NCI-H1092 (cell line): ENCODE data around the gene PLCG2.
A peak's percentile ranks its signal among the peaks of the same experiment; 100 is the strongest.
"Not testable (repeated sequence)": the region's sequence is repeated elsewhere in the genome, so short reads cannot be mapped to it uniquely, and the experiment has no call there.

Experiments used
- DNase-seq: peaks from one replicate; lab custom pipeline; 2025; lab: John Stamatoyannopoulos, UW

The PLCG2 gene

DNA sequence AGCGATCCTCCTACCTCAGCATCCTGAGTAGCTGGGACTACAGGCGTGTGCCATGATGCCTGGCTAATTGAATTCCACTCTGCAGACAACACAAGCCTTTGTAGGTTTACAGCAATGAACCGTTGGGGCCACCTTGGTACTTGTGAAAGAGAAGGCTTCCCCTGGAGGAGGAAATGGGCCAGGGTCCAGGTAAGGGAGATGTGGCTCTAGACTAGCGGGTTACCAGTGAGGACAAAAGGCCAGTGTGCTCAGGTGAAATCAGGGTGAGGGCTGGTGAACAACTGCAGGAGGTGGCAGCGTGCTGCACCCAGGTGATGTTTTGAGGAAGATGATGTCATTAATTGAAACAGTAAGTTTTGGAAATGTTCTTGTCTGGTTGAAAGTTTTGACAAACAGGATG, 225.5 kb downstream of the PLCG2 start:
- no peak for DNase-seq

DNA sequence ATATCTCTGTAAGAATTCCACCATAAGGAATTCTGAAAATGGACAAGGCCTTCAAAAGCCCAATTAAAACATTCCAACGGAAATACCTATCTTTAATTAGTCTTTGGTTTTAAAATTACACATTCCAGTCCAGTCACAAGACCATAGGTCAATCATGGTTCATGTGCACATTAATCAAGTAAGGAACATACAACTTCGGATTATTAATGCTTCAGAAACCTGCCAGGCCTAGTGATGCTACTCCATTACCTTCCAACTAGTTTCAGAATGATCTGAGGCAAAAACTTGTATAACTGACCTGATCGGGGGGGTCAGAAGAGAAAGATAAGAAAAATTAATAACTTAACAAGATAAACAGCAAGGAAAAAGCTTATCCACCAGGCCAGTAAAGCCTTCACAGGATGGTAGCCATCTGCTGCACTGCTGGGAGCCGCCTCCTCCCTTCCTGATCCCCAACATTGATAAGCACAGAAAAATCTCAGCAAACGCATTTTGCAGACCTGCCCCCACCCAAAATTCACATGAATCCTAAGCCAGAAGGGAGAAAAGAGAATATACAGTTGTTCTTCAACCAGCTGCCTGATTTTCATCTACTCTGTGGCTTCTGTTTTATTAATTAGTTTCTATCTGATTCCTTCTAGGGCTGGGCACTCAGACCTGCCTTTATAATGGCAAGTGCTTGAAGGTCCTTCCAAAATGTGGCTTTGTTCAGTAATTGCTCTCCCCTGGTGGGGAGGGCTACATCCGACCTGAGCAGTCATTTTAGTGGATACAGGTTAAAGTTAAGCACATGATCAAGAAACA, 226.1 kb downstream of the PLCG2 start:
- DNase-seq: no peak

DNA sequence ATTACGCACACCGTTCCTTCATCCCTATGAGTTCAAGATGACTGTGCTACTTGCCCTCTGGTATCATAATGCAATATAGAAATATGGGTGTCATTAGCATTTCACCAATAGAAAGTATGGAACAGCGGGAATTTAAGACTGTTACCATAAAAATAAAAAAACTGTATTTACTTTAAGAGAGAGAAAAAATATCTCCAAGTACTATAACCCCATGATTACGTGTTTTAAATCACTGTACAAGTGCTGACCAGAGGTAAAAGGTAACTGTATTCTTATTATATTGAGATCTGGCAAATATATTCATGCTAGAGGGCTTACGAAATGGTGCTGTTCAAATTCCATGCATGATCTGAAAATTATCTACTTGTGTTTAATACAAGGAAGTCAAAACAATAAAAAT, 226.9 kb downstream of the PLCG2 start:
- DNase-seq: no peak

DNA sequence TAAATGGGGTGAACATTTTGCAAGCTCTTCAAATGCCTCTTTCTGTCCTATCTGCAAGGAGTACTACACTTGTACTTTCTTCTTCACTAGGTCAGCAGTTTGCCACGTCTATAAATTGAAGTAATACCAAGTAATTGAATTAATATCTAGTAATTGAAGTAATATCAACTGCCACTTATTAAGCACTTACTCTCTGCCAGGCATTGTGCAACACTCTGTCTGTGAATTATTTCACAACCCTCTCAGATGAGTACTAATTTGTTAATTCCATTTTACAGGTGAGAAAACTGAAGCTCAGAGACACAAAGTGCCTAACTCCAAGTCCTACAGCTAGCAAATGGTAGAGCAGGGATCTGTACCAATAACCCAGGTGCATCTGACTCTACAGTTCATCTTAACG, 228.1 kb downstream of the PLCG2 start:
- no peak for DNase-seq

DNA sequence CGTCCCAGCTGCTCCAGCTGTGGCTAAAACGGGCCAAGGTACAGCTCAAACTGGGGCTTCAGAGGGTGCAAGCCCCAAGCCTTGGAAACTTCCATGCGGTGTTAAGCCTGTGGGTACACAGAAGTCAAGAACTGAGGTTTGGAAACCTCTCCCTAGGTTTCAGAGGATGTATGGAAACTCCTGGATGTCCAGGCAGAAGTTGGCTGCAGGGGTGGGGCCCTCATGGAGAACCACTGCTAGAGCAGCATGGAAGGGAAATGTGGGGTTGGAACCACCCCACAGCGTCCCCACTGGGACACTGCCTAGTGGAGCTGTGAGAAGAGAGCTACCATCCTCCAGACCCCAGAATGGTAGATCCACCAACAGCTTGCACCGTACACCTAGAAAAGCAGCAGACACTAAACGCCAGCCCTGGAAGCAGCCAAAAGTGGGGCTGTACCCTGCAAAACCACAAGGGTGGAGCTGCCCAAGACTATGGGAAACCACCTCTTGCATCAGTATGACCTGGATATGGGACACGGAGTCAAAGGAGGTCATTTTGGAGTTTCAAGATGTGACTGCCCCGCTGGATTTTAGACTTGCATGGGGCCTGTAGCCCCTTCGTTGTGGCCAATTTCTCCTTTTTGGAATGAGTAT, 230.0 kb downstream of the PLCG2 start:
- no peak for DNase-seq

DNA sequence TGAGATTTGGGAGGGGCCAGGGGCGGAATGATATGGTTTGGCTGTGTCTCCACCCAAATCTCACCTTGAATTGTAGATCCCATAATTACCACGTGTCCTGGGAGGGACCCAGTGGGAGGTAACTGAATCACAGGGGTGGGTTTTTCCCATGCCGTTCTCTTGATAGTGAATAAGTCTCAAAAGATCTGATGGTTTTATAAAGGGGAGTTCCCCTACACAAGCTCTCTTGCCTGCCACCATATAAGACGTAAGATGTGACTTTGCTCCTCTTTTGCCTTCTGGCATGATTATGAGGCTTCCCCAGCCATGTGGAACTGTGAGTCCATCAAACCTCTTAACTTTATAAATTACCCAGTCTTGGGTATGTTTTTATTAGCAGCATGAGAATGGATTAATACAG, 230.7 kb downstream of the PLCG2 start:
- DNase-seq: not testable (repeated sequence)

DNA sequence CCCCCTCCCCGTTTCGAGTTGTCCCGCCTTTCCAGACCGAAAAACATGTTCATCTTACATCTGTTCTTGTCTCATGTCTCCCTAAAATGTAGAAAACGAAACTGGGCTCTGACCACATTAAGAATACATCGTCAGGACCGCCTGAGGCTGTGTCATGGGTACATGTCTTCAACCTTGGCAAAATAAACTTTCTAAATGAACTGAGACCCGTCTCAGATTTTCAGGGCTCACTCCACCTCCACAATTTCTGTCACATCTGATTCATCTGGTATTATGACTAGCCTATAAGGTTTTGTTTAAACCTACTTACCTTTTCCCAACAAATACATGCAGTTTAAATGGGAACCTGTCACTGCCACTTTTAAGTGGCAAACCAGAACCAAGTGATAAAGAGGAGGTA, 231.6 kb downstream of the PLCG2 start:
- no peak for DNase-seq

DNA sequence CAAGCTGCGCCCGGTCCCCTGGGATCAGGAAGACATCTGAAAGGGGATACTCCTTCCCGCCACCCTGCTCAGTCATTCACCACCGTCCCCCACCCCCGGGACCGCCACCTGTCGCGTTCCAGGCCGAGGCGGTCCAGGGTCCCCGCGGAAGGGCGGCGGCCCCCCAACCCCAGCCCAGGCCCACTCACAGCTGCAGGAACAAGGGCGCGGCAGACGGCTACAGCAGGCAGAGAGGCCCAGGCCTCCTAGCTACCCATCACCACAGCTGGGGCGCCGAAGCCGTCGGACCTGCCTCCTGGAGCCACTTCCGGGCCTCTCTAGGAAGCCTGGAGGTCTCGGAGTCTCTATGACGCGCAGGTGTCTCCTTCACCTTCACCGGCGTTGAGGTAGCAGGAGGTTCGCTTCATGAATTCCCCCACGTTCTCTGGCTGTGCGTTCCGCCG, 232.1 kb downstream of the PLCG2 start, which contains the start of gene SDR42E1:
TSS of gene SDR42E1 (minus strand) at position 272 of the 443 bp plus-strand sequence. CDS start 10,612 bp downstream, outside the sequence.
- DNase-seq: peak; percentile 22
